Upper lobe of right lung (tissue), 1 donor: ENCODE results near the gene RPP25. TPM values are rescaled to one million over a fixed set of nuclear protein-coding genes. Genes with fewer than 3 reads are reported as not detected.

Source experiments
- ATAC-seq: fragments of 200-7000 bp; cut with Tn5 transposase; one replicate; pipeline ENCODE4 v1.9.1; 2020; ENCODE audit warnings: mild to moderate bottlenecking, moderate library complexity
- DNase-seq: peaks from one replicate; pipeline ENCODE4 v3.0.0-alpha.2; 2020
- H3K27ac ChIP-seq: fragments of 200-600 bp; one replicate; pipeline ENCODE4 v1.8.0; 2022
- H3K27me3 ChIP-seq: fragments of 200-600 bp; one replicate; pipeline ENCODE4 v1.8.0; 2022; ENCODE audit warnings: mild to moderate bottlenecking
- H3K36me3 ChIP-seq: fragments of 200-600 bp; one replicate; pipeline ENCODE4 v1.8.0; 2022
- H3K4me1 ChIP-seq: fragments of 200-600 bp; one replicate; pipeline ENCODE4 v1.8.0; 2022
- H3K4me3 ChIP-seq: fragments of 200-600 bp; one replicate; pipeline ENCODE4 v1.8.0; 2022; ENCODE audit warnings: mild to moderate bottlenecking
- H3K9me3 ChIP-seq: fragments of 200-600 bp; one replicate; pipeline ENCODE4 v1.8.0; 2022
- intact Hi-C: fragments of 100-400 bp; cut with DNase I; formaldehyde crosslinking; loops from one replicate; pipeline ENCODE4 v1.11.0; 2022
- long read RNA-seq: library from polyadenylated mRNA; unstranded; transcript quantifications from one replicate; pipeline ENCODE4 v2.0.0, GENCODE V29; 2021
- total RNA-seq: library from RNA; stranded (reverse); fragmentation: NEBNext Ultra II Directional; extraction: Animal tissue kit (Norgen Biotek cat#: 25700); gene quantifications from one replicate; pipeline ENCODE4 v1.2.1, GENCODE V29; 2021
- TF ChIP-seq, protein P1 (sequence below): fragments of 200-600 bp; IDR thresholded peaks from one replicate; pipeline ENCODE4 v1.8.0; 2022; ENCODE audit warnings: antibody characterized with exemption
- donor health status: DM: no; HTN: yes; CAD: no; lungs with severe emphysema.

Gene RPP25
- total RNA-seq = 20.2 TPM
- long read RNA-seq, transcript RPP25-201 (1 exons, 3,049 nt) = major isoform, 79 of 79 reads
- long read RNA-seq, partial matches to known transcripts = 0 of 79 reads
- long read RNA-seq, other reads (novel, unspliced or antisense) = 0 of 79 reads

GRCh38 chr15:74956648-74957475 is at the start of gene RPP25:
Gene RPP25, minus strand, starts transcription at chr15:74956772. Its CDS starts 189 bp downstream, at chr15:74956583.
- peak; percentile 91 for ATAC-seq
- peaks cover 44% of the 10 kb centered on the region for H3K4me1 ChIP-seq
- no peaks in the 10 kb centered on the region for H3K36me3 ChIP-seq
- H3K27me3 ChIP-seq = no peaks in the 10 kb centered on the region
- no peaks in the 10 kb centered on the region for H3K9me3 ChIP-seq
- H3K4me3 ChIP-seq = peak within 1 kb of the TSS; percentile 81
- peak; percentile 94 for DNase-seq
- intact Hi-C loops = no loop called here
- peak within 1 kb of the TSS; percentile 88 for H3K27ac ChIP-seq
- TF ChIP-seq, protein P1, sequence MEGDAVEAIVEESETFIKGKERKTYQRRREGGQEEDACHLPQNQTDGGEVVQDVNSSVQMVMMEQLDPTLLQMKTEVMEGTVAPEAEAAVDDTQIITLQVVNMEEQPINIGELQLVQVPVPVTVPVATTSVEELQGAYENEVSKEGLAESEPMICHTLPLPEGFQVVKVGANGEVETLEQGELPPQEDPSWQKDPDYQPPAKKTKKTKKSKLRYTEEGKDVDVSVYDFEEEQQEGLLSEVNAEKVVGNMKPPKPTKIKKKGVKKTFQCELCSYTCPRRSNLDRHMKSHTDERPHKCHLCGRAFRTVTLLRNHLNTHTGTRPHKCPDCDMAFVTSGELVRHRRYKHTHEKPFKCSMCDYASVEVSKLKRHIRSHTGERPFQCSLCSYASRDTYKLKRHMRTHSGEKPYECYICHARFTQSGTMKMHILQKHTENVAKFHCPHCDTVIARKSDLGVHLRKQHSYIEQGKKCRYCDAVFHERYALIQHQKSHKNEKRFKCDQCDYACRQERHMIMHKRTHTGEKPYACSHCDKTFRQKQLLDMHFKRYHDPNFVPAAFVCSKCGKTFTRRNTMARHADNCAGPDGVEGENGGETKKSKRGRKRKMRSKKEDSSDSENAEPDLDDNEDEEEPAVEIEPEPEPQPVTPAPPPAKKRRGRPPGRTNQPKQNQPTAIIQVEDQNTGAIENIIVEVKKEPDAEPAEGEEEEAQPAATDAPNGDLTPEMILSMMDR = no peak

GRCh38 chr15:75002398-75002797 is 45.8 kb upstream of the RPP25 start:
- TF ChIP-seq, protein P1 = no peak
- no peaks in the 10 kb centered on the region for H3K36me3 ChIP-seq
- intact Hi-C loops = no loop called here
- H3K9me3 ChIP-seq = no peaks in the 10 kb centered on the region
- no peak overlapping the region for H3K4me3 ChIP-seq
- DNase-seq (no peak), ATAC-seq (no peak)
- H3K27me3 ChIP-seq = peaks cover 9% of the 10 kb centered on the region
- H3K27ac ChIP-seq = no peak overlapping the region
- H3K4me1 ChIP-seq = no peaks in the 10 kb centered on the region

DNA sequence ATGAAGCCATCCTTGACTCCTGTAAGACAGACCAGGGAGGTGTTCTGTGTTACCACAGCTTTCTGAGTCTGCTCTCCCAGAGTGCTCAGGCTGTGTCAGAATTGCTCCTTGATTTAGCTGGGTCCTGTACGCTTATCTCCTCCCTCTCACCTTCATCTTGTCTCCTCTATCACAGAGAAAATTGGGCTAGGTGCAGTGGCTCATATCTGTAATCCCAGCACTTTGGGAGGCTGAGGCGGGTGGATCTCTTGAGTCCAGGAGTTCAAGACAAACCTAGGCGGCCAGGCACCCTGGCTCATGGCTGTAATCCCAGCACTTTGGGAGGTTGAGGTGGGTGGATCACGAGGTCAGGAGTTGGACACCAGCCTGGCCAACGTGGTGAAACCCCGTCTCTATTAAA is 44.7 kb upstream of the RPP25 start:
- H3K27me3 ChIP-seq = peaks cover 13% of the 10 kb centered on the region
- DNase-seq = no peak
- peaks cover under 1% of the 10 kb centered on the region for H3K4me1 ChIP-seq
- TF ChIP-seq, protein P1 = no peak
- no peak overlapping the region for H3K4me3 ChIP-seq
- H3K36me3 ChIP-seq = no peaks in the 10 kb centered on the region
- ATAC-seq = no peak
- no peak overlapping the region for H3K27ac ChIP-seq
- intact Hi-C loops = no loop called here
- no peaks in the 10 kb centered on the region for H3K9me3 ChIP-seq

DNA sequence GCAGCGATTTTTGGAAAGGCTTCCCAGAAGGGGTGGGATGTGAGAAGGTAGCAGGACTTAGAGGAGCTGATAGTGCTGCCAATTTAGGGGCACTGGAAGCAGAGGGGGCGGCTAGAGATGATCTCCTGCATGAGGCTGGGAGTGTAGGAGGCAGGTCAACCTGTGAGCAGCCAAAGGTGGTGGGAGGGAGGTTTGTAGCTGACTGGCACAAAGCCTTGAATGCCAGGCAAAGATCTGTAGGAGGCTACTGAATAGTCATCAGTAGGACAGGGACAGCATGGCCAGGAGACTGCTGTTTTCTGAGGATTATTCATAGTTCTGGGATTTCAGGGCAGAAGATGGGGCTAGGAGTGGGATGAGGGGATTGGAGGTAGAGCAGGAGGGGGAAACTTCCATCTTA is 41.0 kb upstream of the RPP25 start:
- intact Hi-C loops = no loop called here
- TF ChIP-seq, protein P1 = no peak
- Histone ChIP-seq H3K4me1 (peaks cover 8% of the 10 kb centered on the region), H3K36me3 (no peaks in the 10 kb centered on the region), H3K9me3 (no peaks in the 10 kb centered on the region), H3K27me3 (peaks cover 13% of the 10 kb centered on the region), H3K27ac (no peak overlapping the region), H3K4me3 (no peak overlapping the region)
- DNase-seq = no peak
- no peak for ATAC-seq

- H3K9me3 ChIP-seq = no peaks in the 10 kb centered on the region
- no peak for ATAC-seq
- no peak overlapping the region for H3K27ac ChIP-seq
- peaks cover 8% of the 10 kb centered on the region for H3K4me1 ChIP-seq
- intact Hi-C loops = no loop called here
- H3K4me3 ChIP-seq = no peak overlapping the region
- peaks cover 13% of the 10 kb centered on the region for H3K27me3 ChIP-seq
- H3K36me3 ChIP-seq = no peaks in the 10 kb centered on the region
- TF ChIP-seq, protein P1 = no peak
- DNase-seq = no peak
Measured at GRCh38 chr15:74997141-74997540, 40.6 kb upstream of the RPP25 start.
